Right lobe of liver (tissue), 6 donors: ENCODE results near the gene RCE1. TPM values are rescaled to one million over a fixed set of nuclear protein-coding genes. Genes with fewer than 3 reads are reported as not detected.
A peak's percentile ranks its signal among the peaks of the same experiment; 100 is the strongest.

Experiments used
- ATAC-seq, 4 donors: fragments of 200-7000 bp; cut with Tn5 transposase; one replicate each; pipeline ENCODE4 v1.9.1; 2020; ENCODE audit warnings: mild to moderate bottlenecking in 4 of 4, moderate library complexity in 4 of 4
- DNase-seq, 3 donors: peaks; one replicate each; pipeline ENCODE4 v3.0.0-alpha.2; 2020
- H3K27ac ChIP-seq, 3 donors: fragments of 200-600 bp; one replicate each; pipeline ENCODE4 v1.8.0; 2022
- H3K27me3 ChIP-seq, 2 donors: fragments of 200-600 bp; one replicate each; pipeline ENCODE4 v1.8.0; 2022
- H3K36me3 ChIP-seq, 4 donors: fragments of 200-600 bp; sonication (generic) in 1 of 4; one replicate each; pipeline versions ENCODE4 v1.5.1 to v1.8.0; 2017 to 2022; ENCODE audit warnings: control low read depth in 1 of 4
- H3K4me1 ChIP-seq, 4 donors: fragments of 200-600 bp; sonication (generic) in 1 of 4; one replicate each; pipeline versions ENCODE4 v1.5.1 to v1.8.0; 2017 to 2022; ENCODE audit warnings: control low read depth in 1 of 4
- H3K4me3 ChIP-seq, 3 donors: fragments of 200-600 bp; one replicate each; pipeline ENCODE4 v1.8.0; 2022
- H3K9me3 ChIP-seq, 4 donors: fragments of 200-600 bp; sonication (generic) in 1 of 4; one replicate each; pipeline versions ENCODE4 v1.5.1 to v1.8.0; 2017 to 2022; ENCODE audit warnings: control low read depth in 1 of 4
- CTCF ChIP-seq, 4 donors: fragments of 200-600 bp in 3 of 4; fragments of 450-650 bp in 1 of 4; IDR thresholded peaks; one replicate each; pipeline versions ENCODE4 v1.5.1 to v1.8.0; 2016 to 2022; ENCODE audit warnings: antibody characterized with exemption in 4 of 4, mild to moderate bottlenecking in 2 of 4
- POLR2A ChIP-seq: fragments of 450-650 bp; IDR thresholded peaks from one replicate; pipeline ENCODE4 v1.6.1; 2017; ENCODE audit warnings: antibody characterized with exemption, mild to moderate bottlenecking
- WGBS: methylation state at CpG from one replicate; pipeline ENCODE4 v1.1.6; 2018; ENCODE audit warnings: low coverage, low lambda C conversion rate; ENCODE audit not compliant: insufficient coverage; ENCODE audit errors: missing lambda C conversion rate; 5-methylcytosine and 5-hydroxymethylcytosine counted together
- intact Hi-C, 2 donors: fragments of 100-400 bp; cut with DNase I; formaldehyde crosslinking; loops; one replicate each; pipeline versions ENCODE4 v1.11.2 to v1.14.1; 2022
- total RNA-seq, 6 experiments: library from RNA; depleted of rRNA in 2 of 6; stranded (reverse); fragments of >200 nt in 2 of 6; fragmentation: NEBNext Ultra II Directional in 3 of 6; extraction: Animal tissue kit (Norgen Biotek cat#: 25700) in 3 of 6; gene quantifications; one replicate each; pipeline versions ENCODE4 v1.1.0 to v1.2.4, GENCODE V29; 2016 to 2023
- donor health status: DM: no; HTN: yes; CAD: no.
- donor health status: DM: no; HTN: no; CAD: no.
- donor health status: DM: no; HTN: no; CAD: no.
- donor health status: DM: no; HTN: yes; CAD: no.
- donor health status: DM: no; HTN: yes; CAD: no.

Gene RCE1
- total RNA-seq, 6 experiments from 2014 or later, result 3.1 to 7.7 (median 4.5) TPM

GRCh38 chr11:66869567-66869870, 26.3 kb downstream of the RCE1 start:
- H3K9me3 ChIP-seq, result no peaks in the 10 kb centered on the region
- H3K36me3 ChIP-seq, result peaks cover 0 to 73% (median 32%) of the 10 kb centered on the region in 4 donors
- DNase-seq (peak in 1 of 3 donors; percentile 20), ATAC-seq (no peak)
- no peak overlapping the region for H3K4me3 ChIP-seq
- no peaks in the 10 kb centered on the region for H3K4me1 ChIP-seq
- no peaks in the 10 kb centered on the region for H3K27me3 ChIP-seq
- WGBS, result 88% methylated on average over 5 of the region's 9 CpGs
- no peak overlapping the region for H3K27ac ChIP-seq
- TF ChIP-seq CTCF (IDR thresholded peaks at IDR 0.05) (no peak), POLR2A (no peak)
- intact Hi-C loops, result no loop called here

- DNase-seq, result no peak
Observed at GRCh38 chr11:66870131-66870530, 26.9 kb downstream of the RCE1 start.

GRCh38 chr11:66870616-66871520, 27.6 kb downstream of the RCE1 start:
- TF ChIP-seq POLR2A (no peak), CTCF (IDR thresholded peaks at IDR 0.05) (no peak)
- no peak overlapping the region for H3K4me3 ChIP-seq
- H3K27me3 ChIP-seq, result no peaks in the 10 kb centered on the region
- H3K4me1 ChIP-seq, result no peaks in the 10 kb centered on the region
- intact Hi-C loops, result no loop called here
- no peak overlapping the region for H3K27ac ChIP-seq
- 70% methylated on average over 8 of the region's 39 CpGs for whole genome bisulfite sequencing
- peak in 1 of 3 donors; percentile 56 for DNase-seq
- no peak for ATAC-seq
- H3K9me3 ChIP-seq, result no peaks in the 10 kb centered on the region
- H3K36me3 ChIP-seq, result peaks cover 0 to 60% (median 30%) of the 10 kb centered on the region in 4 donors

More at GRCh38 chr11:66870131-66870530, 26.9 kb downstream of the RCE1 start:
- TF ChIP-seq CTCF (IDR thresholded peaks at IDR 0.05) (no peak), POLR2A (no peak)
- Histone ChIP-seq H3K4me1 (no peaks in the 10 kb centered on the region), H3K9me3 (no peaks in the 10 kb centered on the region), H3K27ac (no peak overlapping the region), H3K36me3 (peaks cover 0 to 67% (median 32%) of the 10 kb centered on the region in 4 donors), H3K27me3 (no peaks in the 10 kb centered on the region), H3K4me3 (no peak overlapping the region)
- intact Hi-C loops, result no loop called here
- no peak for ATAC-seq
- WGBS, result no CpG with 5 or more reads among the region's 16 CpGs

GRCh38 chr11:66871521-66871901, 28.3 kb downstream of the RCE1 start:
- H3K27me3 ChIP-seq, result no peaks in the 10 kb centered on the region
- H3K27ac ChIP-seq, result no peak overlapping the region
- WGBS, result 90% methylated on average over 4 of the region's 18 CpGs
- peaks cover 0 to 53% (median 27%) of the 10 kb centered on the region in 4 donors for H3K36me3 ChIP-seq
- ATAC-seq (no peak), DNase-seq (no peak)
- TF ChIP-seq POLR2A (no peak), CTCF (IDR thresholded peaks at IDR 0.05) (no peak)
- intact Hi-C loops, result no loop called here
- peaks cover 0 to 6% (median 0%) of the 10 kb centered on the region in 4 donors for H3K4me1 ChIP-seq
- no peak overlapping the region for H3K4me3 ChIP-seq
- no peaks in the 10 kb centered on the region for H3K9me3 ChIP-seq
